HCT116 (cell line): ENCODE results near the gene ATF2.

Experiments used
- CTCF ChIP-seq, 3 experiments: fragments of 200-600 bp in 1 of 3; sonication (generic) in 1 of 3; IDR thresholded peaks in 2 of 3; conservative IDR thresholded peaks in 1 of 3; 2 replicates each; pipeline ENCODE4 v1.5.1; 2012 to 2017; ENCODE audit warnings: low read depth in 2 of 3, low read length in 2 of 3, antibody characterized with exemption in 1 of 3, borderline replicate concordance in 1 of 3, control low read depth in 1 of 3, mild to moderate bottlenecking in 1 of 3, mixed read lengths in 1 of 3, mixed run types in 1 of 3, moderate library complexity in 1 of 3; ENCODE audit not compliant: insufficient read depth in 1 of 3
- EGR1 ChIP-seq: IDR thresholded peaks from 2 replicates; pipeline ENCODE4 v1.6.1; 2012; ENCODE audit warnings: low read depth
- EZH2 ChIP-seq: fragments of 200-600 bp; sonication (generic); IDR thresholded peaks from 2 replicates; pipeline ENCODE4 v1.6.1; 2017; ENCODE audit warnings: antibody characterized with exemption, mixed run types
- EZH2phosphoT487 ChIP-seq: fragments of 200-600 bp; IDR thresholded peaks from 2 replicates; pipeline ENCODE4 v1.6.1; 2018; ENCODE audit warnings: antibody characterized with exemption, borderline replicate concordance
- MAX ChIP-seq: IDR thresholded peaks from 2 replicates; pipeline ENCODE4 v1.6.1; 2012
- POLR2A ChIP-seq: IDR thresholded peaks from 2 replicates; pipeline ENCODE4 v1.7.0; 2011; ENCODE audit warnings: borderline replicate concordance; ENCODE audit not compliant: insufficient read depth, insufficient read length; ENCODE audit errors: extremely low read depth
- POLR2AphosphoS5 ChIP-seq: IDR thresholded peaks from 2 replicates; pipeline ENCODE4 v1.6.1; 2011; ENCODE audit warnings: mild to moderate bottlenecking, low read depth, low read length, moderate library complexity
- REST ChIP-seq: IDR thresholded peaks from 2 replicates; pipeline ENCODE4 v1.6.1; 2012; ENCODE audit warnings: low read depth
- SP1 ChIP-seq: IDR thresholded peaks from 2 replicates; pipeline ENCODE4 v1.6.1; 2012; ENCODE audit warnings: low read depth
- TCF7L2 ChIP-seq: IDR thresholded peaks from 2 replicates; pipeline ENCODE4 v1.7.0; 2011; ENCODE audit warnings: borderline replicate concordance, inconsistent platforms; ENCODE audit not compliant: insufficient read depth, insufficient read length; ENCODE audit errors: extremely low read depth
- YY1 ChIP-seq: IDR thresholded peaks from 2 replicates; pipeline ENCODE4 v1.6.1; 2011; ENCODE audit warnings: low read length, low read depth, moderate library complexity, mild to moderate bottlenecking; ENCODE audit not compliant: insufficient replicate concordance; ENCODE audit errors: extremely low read depth
- ZBTB33 ChIP-seq: IDR thresholded peaks from 2 replicates; pipeline ENCODE4 v1.6.1; 2011; ENCODE audit warnings: mild to moderate bottlenecking, low read length, moderate library complexity; ENCODE audit not compliant: insufficient replicate concordance; ENCODE audit errors: extremely low read depth
- ZFX ChIP-seq: fragments of 450-650 bp; IDR thresholded peaks from 2 replicates; pipeline ENCODE4 v1.6.1; 2017

GRCh38 chr2:175027755-175028154 is 140.2 kb downstream of the ATF2 start:
- TF ChIP-seq REST (no peak), POLR2AphosphoS5 (no peak), ZFX (no peak), POLR2A (no peak), CTCF (IDR thresholded peaks at IDR 0.05 in 2 of 3, conservative IDR thresholded peaks at IDR 0.05 in 1 of 3; ENCODE audit: borderline replicate concordance in 1 of 3, insufficient read depth in 1 of 3, low read depth in 2 of 3, low read length in 2 of 3) (no peak), SP1 (no peak), EZH2 (no peak), TCF7L2 (no peak), MAX (no peak), EZH2phosphoT487 (no peak), EGR1 (no peak), ZBTB33 (no peak), YY1 (no peak)
